HEK293 (cell line): ENCODE measurements around the gene CAPN12.

Experiments used
- CTCF ChIA-PET: fragments of 350-600 bp; formaldehyde crosslinking; extraction: SDS; loops from one replicate; lab custom pipeline; 2021; ENCODE audit warnings: antibody characterized with exemption; lab: Yijun Ruan, JAX
- POLR2A ChIA-PET: fragments of 300-600 bp; formaldehyde crosslinking; extraction: SDS; loops from one replicate; lab custom pipeline; 2020; ENCODE audit warnings: antibody characterized with exemption, inconsistent platforms; lab: Yijun Ruan, JAX
- H3K27ac ChIP-seq: fragments of 200-500 bp; sonication (Bioruptor generic); 2 replicates; pipeline ENCODE4 v1.5.1; 2014; ENCODE audit warnings: low read depth, low read length, control low read depth, inconsistent platforms; ENCODE audit errors: extremely low read depth
- H3K36me3 ChIP-seq, 2 experiments: fragments of 200-500 bp in 1 of 2; sonication (Bioruptor generic) in 1 of 2; 1 replicate in 1 of 2; 2 replicates in 1 of 2; pipeline ENCODE4 v1.5.1; 2014 to 2017; ENCODE audit warnings: inconsistent platforms in 2 of 2, low read length in 2 of 2; ENCODE audit not compliant: control insufficient read depth in 2 of 2, insufficient read depth in 1 of 2
- H3K4me1 ChIP-seq: fragments of 200-500 bp; sonication (Bioruptor generic); 2 replicates; pipeline ENCODE4 v1.5.1; 2014; ENCODE audit warnings: mild to moderate bottlenecking, low read length, inconsistent platforms; ENCODE audit not compliant: control insufficient read depth, insufficient read depth
- H3K4me3 ChIP-seq: 2 replicates; pipeline ENCODE4 v1.5.1; 2011; ENCODE audit warnings: low read depth, mild to moderate bottlenecking, control low read depth, low read length, moderate library complexity
- H3K9me3 ChIP-seq: fragments of 200-500 bp; sonication (Bioruptor generic); 2 replicates; pipeline ENCODE4 v1.5.1; 2014; ENCODE audit warnings: low read depth, low read length, inconsistent platforms; ENCODE audit not compliant: control insufficient read depth, insufficient read depth
- GLI4 ChIP-seq: fragments of 450-650 bp; formaldehyde crosslinking; IDR thresholded peaks from 2 replicates; pipeline ENCODE4 v1.5.1; 2016; ENCODE audit warnings: missing biosample characterization, missing genetic modification characterization
- GLIS2 ChIP-seq: fragments of 450-650 bp; formaldehyde crosslinking; IDR thresholded peaks from 2 replicates; pipeline ENCODE4 v1.5.1; 2016; ENCODE audit warnings: missing biosample characterization, missing genetic modification characterization
- PRDM4 ChIP-seq: fragments of 450-650 bp; formaldehyde crosslinking; IDR thresholded peaks from 2 replicates; pipeline ENCODE4 v1.5.1; 2017; ENCODE audit warnings: missing biosample characterization, missing genetic modification characterization
- SALL2 ChIP-seq: fragments of 450-650 bp; formaldehyde crosslinking; IDR thresholded peaks from 2 replicates; pipeline ENCODE4 v1.5.0; 2017; ENCODE audit warnings: missing biosample characterization, mild to moderate bottlenecking, missing genetic modification characterization, borderline replicate concordance
- SP2 ChIP-seq: fragments of 450-650 bp; formaldehyde crosslinking; IDR thresholded peaks from 2 replicates; pipeline ENCODE4 v1.5.1; 2016; ENCODE audit warnings: missing biosample characterization, missing genetic modification characterization
- SP3 ChIP-seq: fragments of 450-650 bp; formaldehyde crosslinking; IDR thresholded peaks from 2 replicates; pipeline ENCODE4 v1.5.1; 2016; ENCODE audit warnings: missing biosample characterization, missing genetic modification characterization
- YY2 ChIP-seq: fragments of 450-650 bp; formaldehyde crosslinking; IDR thresholded peaks from 2 replicates; pipeline ENCODE4 v1.5.1; 2016; ENCODE audit warnings: missing biosample characterization, missing genetic modification characterization
- ZBTB10 ChIP-seq: fragments of 450-650 bp; formaldehyde crosslinking; IDR thresholded peaks from 2 replicates; pipeline ENCODE4 v1.5.1; 2016; ENCODE audit warnings: missing biosample characterization, missing genetic modification characterization
- ZBTB21 ChIP-seq: fragments of 450-650 bp; formaldehyde crosslinking; IDR thresholded peaks from 2 replicates; pipeline ENCODE4 v1.5.1; 2017; ENCODE audit warnings: missing biosample characterization, missing genetic modification characterization
- ZBTB44 ChIP-seq: fragments of 450-650 bp; IDR thresholded peaks from 2 replicates; pipeline ENCODE4 v1.5.1; 2018; ENCODE audit warnings: missing biosample characterization, mild to moderate bottlenecking, missing genetic modification characterization
- ZBTB8A ChIP-seq: fragments of 450-650 bp; formaldehyde crosslinking; IDR thresholded peaks from 2 replicates; pipeline ENCODE4 v1.5.1; 2016; ENCODE audit warnings: missing biosample characterization, missing genetic modification characterization
- ZEB2 ChIP-seq: fragments of 450-650 bp; formaldehyde crosslinking; IDR thresholded peaks from 2 replicates; pipeline ENCODE4 v1.5.1; 2016; ENCODE audit warnings: missing biosample characterization, missing genetic modification characterization
- ZFP37 ChIP-seq: fragments of 450-650 bp; formaldehyde crosslinking; IDR thresholded peaks from 2 replicates; pipeline ENCODE4 v1.5.1; 2016; ENCODE audit warnings: missing biosample characterization, missing genetic modification characterization
- ZNF23 ChIP-seq: fragments of 450-650 bp; formaldehyde crosslinking; IDR thresholded peaks from 2 replicates; pipeline ENCODE4 v1.5.1; 2016; ENCODE audit warnings: missing biosample characterization, missing genetic modification characterization, borderline replicate concordance
- ZNF24 ChIP-seq: fragments of 450-650 bp; formaldehyde crosslinking; IDR thresholded peaks from 2 replicates; pipeline ENCODE4 v1.5.1; 2016; ENCODE audit warnings: missing biosample characterization, missing genetic modification characterization
- ZNF335 ChIP-seq: fragments of 450-650 bp; formaldehyde crosslinking; conservative IDR thresholded peaks from 2 replicates; pipeline ENCODE4 v1.5.1; 2016; ENCODE audit warnings: missing biosample characterization, missing genetic modification characterization
- ZNF341 ChIP-seq: fragments of 450-650 bp; formaldehyde crosslinking; IDR thresholded peaks from 2 replicates; pipeline ENCODE4; 2016; ENCODE audit warnings: low read depth, missing biosample characterization, missing genetic modification characterization
- ZNF391 ChIP-seq: fragments of 450-650 bp; formaldehyde crosslinking; IDR thresholded peaks from 2 replicates; pipeline ENCODE4 v1.5.1; 2016; ENCODE audit warnings: low read depth, missing biosample characterization, missing genetic modification characterization, borderline replicate concordance
- ZNF621 ChIP-seq: fragments of 450-650 bp; formaldehyde crosslinking; IDR thresholded peaks from 2 replicates; pipeline ENCODE4 v1.5.1; 2017; ENCODE audit warnings: missing biosample characterization, missing genetic modification characterization
- ZNF791 ChIP-seq: fragments of 450-650 bp; formaldehyde crosslinking; IDR thresholded peaks from 2 replicates; pipeline ENCODE4 v1.5.1; 2016; ENCODE audit warnings: missing biosample characterization, missing genetic modification characterization
- ZSCAN4 ChIP-seq: fragments of 450-650 bp; formaldehyde crosslinking; IDR thresholded peaks from 2 replicates; pipeline ENCODE4 v1.5.1; 2017; ENCODE audit warnings: missing biosample characterization, missing genetic modification characterization
- TF ChIP-seq, protein P1 (sequence below): fragments of 450-650 bp; formaldehyde crosslinking; IDR thresholded peaks from 2 replicates; pipeline ENCODE4 v1.5.1; 2016; ENCODE audit warnings: missing biosample characterization, missing genetic modification characterization
- TF ChIP-seq, protein P2 (sequence below): fragments of 450-650 bp; formaldehyde crosslinking; IDR thresholded peaks from 2 replicates; pipeline ENCODE4 v1.5.1; 2016; ENCODE audit warnings: missing biosample characterization, missing genetic modification characterization

Gene CAPN12

GRCh38 chr19:38683393-38684077 is 60.7 kb downstream of the CAPN12 start:
- Histone ChIP-seq H3K36me3 (peaks cover 6 to 27% of the 10 kb centered on the region in 2 experiments), H3K27ac (peak overlapping the region; percentile 98), H3K4me3 (no peak overlapping the region), H3K4me1 (peaks cover 41% of the 10 kb centered on the region), H3K9me3 (no peaks in the 10 kb centered on the region)
- POLR2A ChIA-PET: interaction anchor here (0.5 to 2.3 kb wide), 26 partner anchors 8 to 440 kb away, joined by 3 to 63 read pairs (median 4); partner anchors contain the start of genes ACTN4, ECH1, EIF3K and FAM98C
- CTCF ChIA-PET: interaction anchor here (0.5 to 2.9 kb wide), 8 partner anchors 17 to 794 kb away, joined by 3 to 12 read pairs (median 4); partner anchors contain the start of genes MRPS12 and SARS2
- TF ChIP-seq ZFP37 (peak; percentile 11; the same call in 1 of the 2 replicates), SALL2 (tag by site-specific recombination) (no peak), ZBTB10 (tag by site-specific recombination) (peak; percentile 33), ZBTB21 (tag by site-specific recombination) (no peak; the same call in 1 of the 2 replicates), ZNF335 (tag by site-specific recombination) (peak; percentile 91), SP3 (peak; percentile 81), ZBTB44 (tag by site-specific recombination) (peak; percentile 27; the same call in 1 of the 2 replicates), ZNF621 (no peak), ZSCAN4 (tag by site-specific recombination) (peak; percentile 39), SP2 (tag by site-specific recombination) (peak; percentile 53; the same call in 1 of the 2 replicates), ZNF24 (tag by site-specific recombination) (peak; percentile 97), ZNF791 (no peak; the same call in 1 of the 2 replicates), YY2 (tag by site-specific recombination) (no peak; the same call in none of the 2 replicates), ZNF341 (tag by site-specific recombination) (peak; percentile 51), PRDM4 (0 out of 2 replicates have a peak, but pooled peaks have one; percentile 6), ZNF23 (no peak), ZEB2 (peak; percentile 97), GLIS2 (tag by site-specific recombination) (peak; percentile 90), ZBTB8A (0 out of 2 replicates have a peak, but pooled peaks have one; percentile 13), GLI4 (tag by site-specific recombination) (no peak), ZNF391 (tag by site-specific recombination) (peak; percentile 94; the same call in 1 of the 2 replicates)
- TF ChIP-seq, protein P1, sequence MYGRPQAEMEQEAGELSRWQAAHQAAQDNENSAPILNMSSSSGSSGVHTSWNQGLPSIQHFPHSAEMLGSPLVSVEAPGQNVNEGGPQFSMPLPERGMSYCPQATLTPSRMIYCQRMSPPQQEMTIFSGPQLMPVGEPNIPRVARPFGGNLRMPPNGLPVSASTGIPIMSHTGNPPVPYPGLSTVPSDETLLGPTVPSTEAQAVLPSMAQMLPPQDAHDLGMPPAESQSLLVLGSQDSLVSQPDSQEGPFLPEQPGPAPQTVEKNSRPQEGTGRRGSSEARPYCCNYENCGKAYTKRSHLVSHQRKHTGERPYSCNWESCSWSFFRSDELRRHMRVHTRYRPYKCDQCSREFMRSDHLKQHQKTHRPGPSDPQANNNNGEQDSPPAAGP (tag by site-specific recombination): peak; percentile 94
- TF ChIP-seq, protein P2, sequence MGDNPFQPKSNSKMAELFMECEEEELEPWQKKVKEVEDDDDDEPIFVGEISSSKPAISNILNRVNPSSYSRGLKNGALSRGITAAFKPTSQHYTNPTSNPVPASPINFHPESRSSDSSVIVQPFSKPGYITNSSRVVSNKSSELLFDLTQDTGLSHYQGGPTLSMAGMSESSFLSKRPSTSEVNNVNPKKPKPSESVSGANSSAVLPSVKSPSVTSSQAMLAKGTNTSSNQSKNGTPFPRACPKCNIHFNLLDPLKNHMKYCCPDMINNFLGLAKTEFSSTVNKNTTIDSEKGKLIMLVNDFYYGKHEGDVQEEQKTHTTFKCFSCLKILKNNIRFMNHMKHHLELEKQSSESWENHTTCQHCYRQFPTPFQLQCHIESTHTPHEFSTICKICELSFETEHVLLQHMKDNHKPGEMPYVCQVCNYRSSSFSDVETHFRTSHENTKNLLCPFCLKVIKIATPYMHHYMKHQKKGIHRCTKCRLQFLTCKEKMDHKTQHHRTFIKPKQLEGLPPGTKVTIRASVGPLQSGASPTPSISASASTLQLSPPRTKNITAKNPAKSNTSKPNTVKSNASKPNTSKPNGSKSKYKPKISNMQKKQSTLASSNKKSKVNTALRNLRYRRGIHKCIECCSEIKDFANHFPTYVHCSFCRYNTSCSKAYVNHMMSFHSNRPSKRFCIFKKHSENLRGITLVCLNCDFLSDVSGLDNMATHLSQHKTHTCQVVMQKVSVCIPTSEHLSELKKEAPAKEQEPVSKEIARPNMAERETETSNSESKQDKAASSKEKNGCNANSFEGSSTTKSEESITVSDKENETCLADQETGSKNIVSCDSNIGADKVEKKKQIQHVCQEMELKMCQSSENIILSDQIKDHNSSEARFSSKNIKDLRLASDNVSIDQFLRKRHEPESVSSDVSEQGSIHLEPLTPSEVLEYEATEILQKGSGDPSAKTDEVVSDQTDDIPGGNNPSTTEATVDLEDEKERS (tag by site-specific recombination): peak; percentile 24; the same call in 1 of the 2 replicates
